Fibroblast of the aortic adventitia (primary cell): ENCODE results near the gene TSPYL4. TPM values are rescaled to one million over a fixed set of nuclear protein-coding genes. Genes with fewer than 3 reads are reported as not detected.
"Not testable (repeated sequence)": the region's sequence is repeated elsewhere in the genome, so short reads cannot be mapped to it uniquely, and the experiment has no call there.

Experiments used
- DNase-seq: peaks from one replicate; pipeline ENCODE4 v3.0.0-alpha.2; 2010; ENCODE audit warnings: low read depth
- H3K4me3 ChIP-seq: 2 replicates; pipeline ENCODE4 v1.5.1; 2011; ENCODE audit warnings: low read depth, mild to moderate bottlenecking, control low read depth, low read length, moderate library complexity
- CTCF ChIP-seq: IDR thresholded peaks from 2 replicates; pipeline ENCODE4 v1.5.1; 2011; ENCODE audit warnings: mild to moderate bottlenecking, low read length, control low read depth, inconsistent platforms; ENCODE audit not compliant: insufficient read depth
- total RNA-seq: library from RNA; depleted of rRNA; stranded (reverse); fragments of >200 nt; gene quantifications from 2 replicates; pipeline ENCODE4 v1.2.3, GENCODE V29; 2012; ENCODE audit warnings: low replicate concordance

TSPYL4 gene
- total RNA-seq, 1 donor = 15.6 TPM

- H3K4me3 ChIP-seq = no peak overlapping the region
- peak; percentile 14 for DNase-seq
- no peak for TF ChIP-seq CTCF
These were observed 38.0 kb upstream of the TSPYL4 start for GRCh38 chr6:116291701-116292396.

- DNase-seq = no peak
- no peak for TF ChIP-seq CTCF
- H3K4me3 ChIP-seq = no peak overlapping the region
These were observed 36.9 kb upstream of the TSPYL4 start for GRCh38 chr6:116290799-116291198.

GRCh38 chr6:116289876-116290275 lies 36.0 kb upstream of the TSPYL4 start:
- DNase-seq = no peak
- TF ChIP-seq CTCF = no peak
- H3K4me3 ChIP-seq = no peak overlapping the region

GRCh38 chr6:116287689-116288282 lies 33.9 kb upstream of the TSPYL4 start:
- TF ChIP-seq CTCF = peak; percentile 89
- DNase-seq = peak; percentile 78

GRCh38 chr6:116286773-116287358 lies 33.0 kb upstream of the TSPYL4 start:
- H3K4me3 ChIP-seq = no peak overlapping the region
- TF ChIP-seq CTCF = no peak
- DNase-seq = no peak

More at GRCh38 chr6:116287689-116288282, 33.9 kb upstream of the TSPYL4 start:
- no peak overlapping the region for H3K4me3 ChIP-seq

GRCh38 chr6:116284984-116285383 lies 31.1 kb upstream of the TSPYL4 start:
- not testable (repeated sequence) for DNase-seq, H3K4me3 ChIP-seq

- H3K4me3 ChIP-seq = no peak overlapping the region
- no peak for DNase-seq
- no peak for TF ChIP-seq CTCF
These were observed 29.3 kb upstream of the TSPYL4 start for GRCh38 chr6:116283191-116283590.
